ENCODE measurements around the gene GPRC5C. TPM values are rescaled to one million over a fixed set of nuclear protein-coding genes. Genes with fewer than 3 reads are reported as not detected.

GPRC5C gene
- total and polyA plus RNA-seq, 8 donors, result 38.2 to 106 (median 49.9) TPM

DNA sequence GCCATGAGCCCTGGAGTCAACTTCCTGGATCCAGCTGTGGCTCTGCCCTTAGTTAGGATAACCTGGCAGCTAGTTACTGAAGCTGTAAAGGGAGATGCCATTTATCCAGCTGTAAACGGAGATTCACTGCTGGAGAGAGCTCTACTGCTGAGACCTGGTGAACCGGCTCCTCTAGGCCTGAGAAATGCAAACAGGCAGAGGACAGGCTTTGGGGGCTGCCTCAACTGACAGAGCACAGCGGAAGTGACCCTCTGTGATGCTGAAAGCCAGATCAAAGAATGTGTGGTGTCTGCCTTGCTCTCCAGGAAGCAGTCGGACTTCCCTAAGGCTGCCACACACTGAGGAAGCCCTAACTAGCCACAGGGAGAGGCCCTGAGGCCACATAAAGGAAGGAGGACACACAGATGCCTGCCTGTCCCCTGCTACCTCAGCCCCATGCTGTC is 21.9 kb upstream of the GPRC5C start:
- H3K9me3 ChIP-seq, result no peaks in the 10 kb centered on the region
- no peaks in the 10 kb centered on the region for H3K27me3 ChIP-seq
- H3K4me1 ChIP-seq, result no peaks in the 10 kb centered on the region
- no peak overlapping the region for H3K4me3 ChIP-seq
- ATAC-seq (no peak), FAIRE-seq (no peak), DNase-seq (no peak)
- no peak overlapping the region for H3K27ac ChIP-seq
- H3K36me3 ChIP-seq, result no peaks in the 10 kb centered on the region
- 89 to 90% methylated on average over 4 of the region's 4 CpGs for WGBS, 2 donors
- intact Hi-C loops (cut with DNase I), result no loop called here
- TF ChIP-seq, protein P1, sequence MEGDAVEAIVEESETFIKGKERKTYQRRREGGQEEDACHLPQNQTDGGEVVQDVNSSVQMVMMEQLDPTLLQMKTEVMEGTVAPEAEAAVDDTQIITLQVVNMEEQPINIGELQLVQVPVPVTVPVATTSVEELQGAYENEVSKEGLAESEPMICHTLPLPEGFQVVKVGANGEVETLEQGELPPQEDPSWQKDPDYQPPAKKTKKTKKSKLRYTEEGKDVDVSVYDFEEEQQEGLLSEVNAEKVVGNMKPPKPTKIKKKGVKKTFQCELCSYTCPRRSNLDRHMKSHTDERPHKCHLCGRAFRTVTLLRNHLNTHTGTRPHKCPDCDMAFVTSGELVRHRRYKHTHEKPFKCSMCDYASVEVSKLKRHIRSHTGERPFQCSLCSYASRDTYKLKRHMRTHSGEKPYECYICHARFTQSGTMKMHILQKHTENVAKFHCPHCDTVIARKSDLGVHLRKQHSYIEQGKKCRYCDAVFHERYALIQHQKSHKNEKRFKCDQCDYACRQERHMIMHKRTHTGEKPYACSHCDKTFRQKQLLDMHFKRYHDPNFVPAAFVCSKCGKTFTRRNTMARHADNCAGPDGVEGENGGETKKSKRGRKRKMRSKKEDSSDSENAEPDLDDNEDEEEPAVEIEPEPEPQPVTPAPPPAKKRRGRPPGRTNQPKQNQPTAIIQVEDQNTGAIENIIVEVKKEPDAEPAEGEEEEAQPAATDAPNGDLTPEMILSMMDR (IDR thresholded peaks at IDR 0.05), result no peak

DNA sequence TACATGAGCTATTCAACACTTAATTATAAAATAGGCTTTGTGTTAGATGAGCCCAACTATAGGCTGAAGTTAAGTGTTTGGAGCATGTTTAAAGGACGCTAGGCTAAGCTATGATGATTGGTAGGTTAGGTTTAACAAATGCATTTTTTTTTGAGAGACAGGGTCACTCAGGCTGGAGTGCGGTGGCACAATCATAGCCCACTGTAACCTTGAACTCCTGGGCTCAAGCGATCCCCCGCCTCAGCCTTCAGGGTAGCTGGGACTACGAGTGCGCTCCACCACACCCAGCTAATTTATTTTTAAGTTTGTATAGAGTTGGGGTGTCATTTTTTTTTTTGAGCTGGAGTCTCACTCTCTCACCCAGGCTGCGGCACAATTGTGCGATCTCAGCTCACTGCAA is 19.3 kb upstream of the GPRC5C start:
- TF ChIP-seq, protein P1 (IDR thresholded peaks at IDR 0.05), result no peak
- intact Hi-C loops (cut with DNase I), result no loop called here
- H3K27me3 ChIP-seq, result no peaks in the 10 kb centered on the region
- H3K4me3 ChIP-seq, result no peak overlapping the region
- 95 to 96% methylated on average over 8 of the region's 8 CpGs for WGBS, 2 donors
- ATAC-seq (no peak), FAIRE-seq (no peak), DNase-seq (no peak)
- no peak overlapping the region for H3K27ac ChIP-seq
- H3K4me1 ChIP-seq, result peaks cover 0 to 9% (median 0%) of the 10 kb centered on the region in 3 donors
- H3K9me3 ChIP-seq, result no peaks in the 10 kb centered on the region
- no peaks in the 10 kb centered on the region for H3K36me3 ChIP-seq

DNA sequence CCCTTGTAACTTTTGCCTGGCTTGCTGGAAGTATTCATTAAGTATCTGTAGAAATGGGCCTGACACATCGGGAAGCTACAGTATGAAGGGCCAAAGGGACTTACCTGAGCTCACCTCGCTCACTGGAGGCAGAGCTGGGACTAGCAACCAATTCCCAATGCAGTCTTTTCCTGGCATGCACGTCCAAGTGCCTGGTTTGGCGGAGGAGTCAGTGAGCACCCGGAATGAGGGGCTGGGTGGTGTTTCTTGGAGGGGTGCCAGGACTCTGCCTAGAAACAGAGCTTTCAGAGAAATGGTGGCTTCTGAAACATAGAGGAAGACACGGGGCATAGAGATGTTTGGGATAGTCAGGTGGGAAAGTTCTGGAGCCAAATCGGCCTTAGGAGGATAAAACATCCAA is 18.4 kb upstream of the GPRC5C start:
- Histone ChIP-seq H3K9me3 (no peaks in the 10 kb centered on the region), H3K36me3 (no peaks in the 10 kb centered on the region), H3K27me3 (no peaks in the 10 kb centered on the region), H3K27ac (no peak overlapping the region), H3K4me3 (no peak overlapping the region), H3K4me1 (peaks cover 0 to 12% (median 0%) of the 10 kb centered on the region in 3 donors)
- no peak for DNase-seq
- 79 to 88% methylated on average over 7 of the region's 7 CpGs for WGBS, 2 donors
- intact Hi-C loops (cut with DNase I), result no loop called here
- ATAC-seq, result no peak
- TF ChIP-seq, protein P1 (IDR thresholded peaks at IDR 0.05), result no peak
- FAIRE-seq, result no peak

DNA sequence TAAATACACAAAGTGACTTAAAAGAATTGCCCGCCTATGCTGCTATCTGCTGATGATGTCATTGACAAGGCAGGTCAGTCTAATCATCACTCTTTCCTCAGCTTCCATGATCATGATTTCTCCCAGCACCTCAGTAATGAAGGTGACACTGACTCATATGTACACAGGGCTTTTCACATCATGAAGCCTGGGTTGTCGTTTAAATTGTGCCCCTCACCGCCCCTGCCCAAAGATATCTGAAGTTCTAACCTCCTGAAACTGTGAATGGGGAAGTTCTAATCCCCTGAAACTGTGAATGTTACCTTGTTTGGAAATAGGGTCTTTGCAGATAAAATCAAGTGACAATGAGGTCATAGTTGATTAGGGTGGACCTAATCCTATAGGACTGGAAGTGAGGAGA is 17.4 kb upstream of the GPRC5C start:
- intact Hi-C loops (cut with DNase I), result no loop called here
- no peaks in the 10 kb centered on the region for H3K9me3 ChIP-seq
- no peak overlapping the region for H3K4me3 ChIP-seq
- H3K4me1 ChIP-seq, result peaks cover 0 to 14% (median 0%) of the 10 kb centered on the region in 3 donors
- H3K27me3 ChIP-seq, result no peaks in the 10 kb centered on the region
- DNase-seq (no peak), FAIRE-seq (no peak), ATAC-seq (no peak)
- 73 to 82% methylated on average over 3 of the region's 3 CpGs for WGBS, 2 donors
- H3K27ac ChIP-seq, result no peak overlapping the region
- TF ChIP-seq, protein P1 (IDR thresholded peaks at IDR 0.05), result no peak
- H3K36me3 ChIP-seq, result no peaks in the 10 kb centered on the region

DNA sequence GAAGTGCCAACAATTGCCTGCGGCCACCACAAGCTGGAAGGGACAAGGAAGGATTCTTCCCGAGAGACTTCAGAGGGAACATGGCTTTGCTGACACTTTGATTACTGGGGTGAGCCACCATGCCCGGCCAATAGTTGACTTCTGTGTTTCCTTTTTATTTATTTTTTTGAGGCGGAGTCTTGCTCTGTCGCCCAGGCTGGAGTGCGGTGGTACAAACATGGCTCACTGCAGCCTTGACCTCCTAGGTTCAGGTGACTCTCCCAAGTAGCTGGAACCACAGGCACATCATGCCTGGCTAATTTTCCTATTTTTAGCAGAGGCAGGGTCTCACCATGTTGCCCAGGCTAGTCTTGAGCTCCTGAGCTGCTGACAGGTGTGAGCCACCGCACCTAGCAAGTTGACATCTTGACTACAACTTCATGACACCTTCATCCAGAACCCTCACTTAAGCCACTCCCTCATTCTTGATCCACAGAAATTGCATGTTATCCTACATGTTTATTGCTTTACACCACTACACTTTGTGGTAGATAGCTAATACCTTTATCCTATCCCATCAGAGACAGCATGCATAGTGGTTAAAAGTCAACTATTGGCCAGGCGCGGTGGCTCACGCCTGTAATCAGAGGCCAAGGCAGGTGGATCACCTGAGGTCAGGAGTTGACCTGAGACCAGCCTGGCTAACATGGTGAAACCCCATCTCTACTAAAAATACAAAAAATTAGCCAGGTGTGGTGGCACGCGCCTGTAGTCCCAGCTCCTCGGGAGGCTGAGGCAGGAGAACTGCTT is 16.1 kb upstream of the GPRC5C start:
- TF ChIP-seq, protein P1 (IDR thresholded peaks at IDR 0.05), result no peak
- DNase-seq (no peak), ATAC-seq (no peak), FAIRE-seq (no peak)
- WGBS, 2 donors, result 90 to 93% methylated on average over 13 of the region's 13 CpGs
- Histone ChIP-seq H3K4me1 (peaks cover 0 to 21% (median 7%) of the 10 kb centered on the region in 3 donors), H3K27ac (no peak overlapping the region), H3K9me3 (no peaks in the 10 kb centered on the region), H3K36me3 (no peaks in the 10 kb centered on the region), H3K4me3 (no peak overlapping the region), H3K27me3 (no peaks in the 10 kb centered on the region)
- intact Hi-C loops (cut with DNase I), result no loop called here
